ENCODE measurements around the gene THPO.

THPO gene

DNA sequence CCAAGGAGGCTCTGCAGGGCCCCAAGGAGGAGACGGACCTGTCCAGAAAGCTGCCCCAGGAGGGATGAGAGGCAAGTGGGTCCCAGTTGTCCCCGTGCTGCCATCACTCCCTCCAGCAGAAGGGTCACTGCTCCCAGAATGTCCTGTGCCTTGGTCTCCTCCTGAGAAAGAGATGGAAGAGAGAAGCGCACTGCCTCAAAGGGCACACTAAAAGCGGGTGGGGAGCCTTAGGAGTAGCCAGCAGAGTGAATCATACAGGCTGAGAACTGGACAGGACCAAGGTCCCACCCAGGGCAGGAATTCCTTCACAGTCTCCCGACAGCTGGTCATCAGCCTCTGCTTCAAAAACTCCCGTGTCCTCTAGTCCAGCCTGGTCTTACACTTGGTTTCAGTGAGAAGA is 4.6 kb downstream of the THPO start:
- peak; percentile 30 for DNase-seq (ENCODE audit: low read depth)
- no peak overlapping the region for H3K4me3 ChIP-seq (replicated peaks; ENCODE audit: low read depth, low read length)
- TF ChIP-seq CTCF (IDR thresholded peaks at IDR 0.05; ENCODE audit: low read length, missing control alignments), result no peak

GRCh38 chr3:184372911-184373310 is 5.1 kb downstream of the THPO start:
- no peak for TF ChIP-seq CTCF (IDR thresholded peaks at IDR 0.05; ENCODE audit: low read length, missing control alignments)
- H3K4me3 ChIP-seq (replicated peaks; ENCODE audit: low read depth, low read length), result no peak overlapping the region
- DNase-seq (ENCODE audit: low read depth), result no peak

DNA sequence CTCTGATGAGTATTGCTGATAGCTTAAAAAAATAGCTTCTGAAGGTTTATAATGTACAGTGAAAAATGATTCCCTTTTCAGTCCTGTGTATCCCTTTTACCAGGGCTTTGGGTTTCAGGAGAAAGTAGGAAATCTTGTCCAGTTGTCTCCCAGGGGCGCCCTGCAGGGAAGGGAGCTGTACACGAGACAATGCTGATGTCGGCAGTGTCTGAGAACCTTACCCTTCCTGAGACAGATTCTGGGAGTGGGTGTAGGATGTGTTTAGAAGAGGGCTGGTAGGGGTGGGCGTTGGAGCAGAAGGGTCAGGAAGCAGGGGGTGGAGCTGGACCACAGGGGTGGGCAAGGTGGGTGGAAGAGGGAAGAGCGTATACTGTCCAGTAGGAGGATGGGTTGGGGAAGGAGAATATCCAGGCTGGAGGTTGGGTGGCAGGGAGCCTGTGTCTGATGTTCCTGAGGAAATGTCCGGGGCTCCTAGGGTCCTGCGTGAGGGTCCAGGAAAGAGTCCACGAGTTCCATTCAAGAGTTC is 5.6 kb downstream of the THPO start:
- no peak for DNase-seq (ENCODE audit: low read depth)
- TF ChIP-seq CTCF (IDR thresholded peaks at IDR 0.05; ENCODE audit: low read length, missing control alignments), result no peak
- no peak overlapping the region for H3K4me3 ChIP-seq (replicated peaks; ENCODE audit: low read depth, low read length)

DNA sequence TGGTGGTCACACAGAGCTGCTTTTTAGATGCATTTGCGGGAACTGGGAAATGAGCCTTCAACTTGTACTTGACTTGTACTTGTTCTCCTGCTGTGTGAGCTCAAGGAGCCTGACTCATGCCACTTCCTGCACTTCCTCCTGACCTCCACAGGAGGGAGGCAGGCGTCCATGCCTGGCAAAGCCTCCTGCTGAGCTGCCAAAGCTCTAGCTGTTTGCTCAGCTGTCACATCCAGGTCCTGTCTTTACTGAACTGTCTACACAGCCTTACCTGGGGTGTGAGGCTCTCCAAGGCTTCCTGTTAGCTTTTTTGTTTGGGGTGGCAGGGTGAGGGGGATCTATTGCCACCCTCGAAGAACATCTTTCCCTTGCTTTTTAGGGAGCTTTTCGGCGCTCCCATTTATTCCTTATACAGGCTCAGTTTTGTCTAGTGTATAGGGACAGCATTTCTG is 6.4 kb downstream of the THPO start:
- peak; percentile 92 for DNase-seq (ENCODE audit: low read depth)
- peak; percentile 100 for TF ChIP-seq CTCF (IDR thresholded peaks at IDR 0.05; ENCODE audit: low read length, missing control alignments)
- no peak overlapping the region for H3K4me3 ChIP-seq (replicated peaks; ENCODE audit: low read depth, low read length)

DNA sequence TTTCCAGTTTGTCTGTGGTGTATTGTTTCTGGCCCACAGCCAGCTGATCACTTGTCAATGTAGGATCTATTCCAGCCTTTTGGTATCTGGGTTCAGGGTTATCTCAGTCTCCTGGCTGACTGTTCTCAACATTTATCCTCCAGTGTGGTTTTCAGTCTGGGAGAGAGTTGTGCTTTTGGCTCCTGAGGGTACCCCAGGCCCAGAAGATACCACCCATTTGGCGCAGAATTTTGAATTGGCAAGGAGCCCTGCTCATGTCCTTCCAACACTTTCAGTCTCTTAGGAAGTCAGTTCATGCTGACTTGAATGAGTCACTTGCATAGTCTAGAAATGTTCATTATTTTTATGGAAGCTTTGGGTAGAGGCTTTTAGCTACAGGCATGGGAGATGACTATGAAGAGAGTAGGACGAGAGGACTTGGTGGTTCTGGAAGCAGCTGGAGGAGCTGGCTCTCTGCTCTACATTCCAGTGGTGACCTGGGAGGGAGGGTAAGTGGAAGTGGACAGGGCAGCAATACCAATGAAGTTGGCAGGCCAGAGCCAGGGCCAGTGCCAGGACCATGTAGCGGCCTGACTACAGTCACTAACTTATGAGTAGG is 9.3 kb downstream of the THPO start:
- peak; percentile 73 for DNase-seq (ENCODE audit: low read depth)
- TF ChIP-seq CTCF (IDR thresholded peaks at IDR 0.05; ENCODE audit: low read length, missing control alignments), result no peak
- H3K4me3 ChIP-seq (replicated peaks; ENCODE audit: low read depth, low read length), result no peak overlapping the region

DNA sequence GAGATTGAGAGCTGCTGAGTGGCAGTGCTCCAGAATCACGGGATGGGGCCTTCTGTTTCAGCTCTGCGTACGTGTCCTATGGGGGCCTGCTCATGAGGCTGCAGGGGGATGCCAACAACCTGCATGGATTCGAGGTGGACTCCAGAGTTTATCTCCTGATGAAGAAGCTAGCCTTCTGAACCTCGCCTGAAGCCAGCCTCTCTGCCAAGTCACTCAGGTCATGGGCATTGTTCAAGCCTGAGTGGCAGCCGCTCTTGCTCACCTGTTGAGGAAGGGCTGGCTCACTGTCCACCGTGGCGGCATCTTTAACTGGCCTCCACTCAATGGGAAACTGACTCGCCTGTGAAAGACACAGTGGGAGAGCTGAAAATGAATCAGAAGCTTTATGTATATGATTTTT is 9.9 kb downstream of the THPO start:
- no peak for DNase-seq (ENCODE audit: low read depth)
- no peak overlapping the region for H3K4me3 ChIP-seq (replicated peaks; ENCODE audit: low read depth, low read length)
- TF ChIP-seq CTCF (IDR thresholded peaks at IDR 0.05; ENCODE audit: low read length, missing control alignments), result no peak
